ENCODE data around the gene LRRC36. TPM values are rescaled to one million over a fixed set of nuclear protein-coding genes. Genes with fewer than 3 reads are reported as not detected.

The LRRC36 gene
- polyA plus RNA-seq (2013, experiment 1 of 2; ENCODE audit: insufficient read length): 0.12 TPM
- polyA plus RNA-seq (2013, experiment 2 of 2; ENCODE audit: insufficient read length): 0.18 TPM

GRCh38 chr16:67326472-67327309, at the start of gene LRRC36, which contains the start of gene KCTD19:
Gene LRRC36 (plus strand): TSS chr16:67326815. CDS start chr16:67326863, 48 bp downstream.
Gene KCTD19 (minus strand): TSS chr16:67326741. CDS start chr16:67326707, 34 bp downstream.
- peak; percentile 12 for DNase-seq

GRCh38 chr16:67277294-67277998, 49.2 kb upstream of the LRRC36 start:
- DNase-seq: peak; percentile 99

GRCh38 chr16:67277999-67278772, 48.4 kb upstream of the LRRC36 start:
- DNase-seq: peak; percentile 92

GRCh38 chr16:67278773-67279295, 47.8 kb upstream of the LRRC36 start:
- DNase-seq: peak; percentile 25

GRCh38 chr16:67279296-67280089, 47.1 kb upstream of the LRRC36 start, which contains the start of gene PLEKHG4:
Gene PLEKHG4 (plus strand): TSS chr16:67279532. CDS start chr16:67280045, 513 bp downstream.
- DNase-seq: peak; percentile 78

GRCh38 chr16:67280090-67281015, 46.3 kb upstream of the LRRC36 start:
- no peak for DNase-seq

GRCh38 chr16:67281536-67282446, 44.8 kb upstream of the LRRC36 start:
- no peak for DNase-seq

GRCh38 chr16:67282447-67282805, 44.2 kb upstream of the LRRC36 start:
- DNase-seq: no peak

- peak; percentile 46 for DNase-seq
Measured at GRCh38 chr16:67283039-67283825, 43.4 kb upstream of the LRRC36 start.

- no peak for DNase-seq
Measured at GRCh38 chr16:67283826-67284555, 42.6 kb upstream of the LRRC36 start.

GRCh38 chr16:67284699-67285646, 41.6 kb upstream of the LRRC36 start:
- no peak for DNase-seq

- DNase-seq: no peak
Measured at GRCh38 chr16:67286441-67287235, 40.0 kb upstream of the LRRC36 start.

GRCh38 chr16:67287960-67288359, 38.7 kb upstream of the LRRC36 start:
- no peak for DNase-seq

GRCh38 chr16:67291461-67291860, 35.2 kb upstream of the LRRC36 start:
- no peak for DNase-seq

- DNase-seq: no peak
Measured at GRCh38 chr16:67294171-67294757, 32.4 kb upstream of the LRRC36 start.
